NOMO-1 treated with dmso at 0.1 percent for 144 hours (cell line): ENCODE results near the gene KCNJ9.
"Not testable (repeated sequence)": the region's sequence is repeated elsewhere in the genome, so short reads cannot be mapped to it uniquely, and the experiment has no call there.

Source experiments
- DNase-seq: peaks from one replicate; lab custom pipeline; 2025; ENCODE audit not compliant: unreplicated experiment; lab: John Stamatoyannopoulos, UW

KCNJ9 gene

GRCh38 chr1:160124705-160125478, 43.6 kb downstream of the KCNJ9 start:
- DNase-seq: no peak

- DNase-seq: no peak
These were observed 44.4 kb downstream of the KCNJ9 start for GRCh38 chr1:160125746-160126145.

- not testable (repeated sequence) for DNase-seq
These were observed 45.0 kb downstream of the KCNJ9 start for GRCh38 chr1:160126342-160126741.

GRCh38 chr1:160127381-160127780, 46.0 kb downstream of the KCNJ9 start:
- DNase-seq: no peak

- no peak for DNase-seq
These were observed 46.7 kb downstream of the KCNJ9 start for GRCh38 chr1:160127865-160128523.

- no peak for DNase-seq
These were observed 47.3 kb downstream of the KCNJ9 start for GRCh38 chr1:160128636-160129035.

GRCh38 chr1:160129046-160129445, 47.7 kb downstream of the KCNJ9 start:
- no peak for DNase-seq

- DNase-seq: no peak
These were observed 48.2 kb downstream of the KCNJ9 start for GRCh38 chr1:160129558-160129957.

- DNase-seq: no peak
These were observed 48.6 kb downstream of the KCNJ9 start for GRCh38 chr1:160129966-160130365.

- DNase-seq: no peak
These were observed 49.1 kb downstream of the KCNJ9 start for GRCh38 chr1:160130486-160130885.

GRCh38 chr1:160130939-160131338, 49.6 kb downstream of the KCNJ9 start:
- DNase-seq: no peak

GRCh38 chr1:160131803-160132565, 50.6 kb downstream of the KCNJ9 start:
- DNase-seq: no peak

- no peak for DNase-seq
These were observed 52.8 kb downstream of the KCNJ9 start for GRCh38 chr1:160133990-160134770.

GRCh38 chr1:160134791-160135572, 53.6 kb downstream of the KCNJ9 start:
- DNase-seq: peak; percentile 28

- DNase-seq: no peak
These were observed 55.0 kb downstream of the KCNJ9 start for GRCh38 chr1:160136121-160136925.

- DNase-seq: no peak
These were observed 55.5 kb downstream of the KCNJ9 start for GRCh38 chr1:160136926-160137200.

GRCh38 chr1:160137216-160137862, 56.0 kb downstream of the KCNJ9 start:
- no peak for DNase-seq

GRCh38 chr1:160139840-160140239, 58.5 kb downstream of the KCNJ9 start:
- no peak for DNase-seq
